HG03565 (cell line): Measurements from ENCODE around the gene CCDC85A.
A peak's percentile ranks its signal among the peaks of the same experiment; 100 is the strongest.

ENCODE experiments used
- ATAC-seq: cut with Tn5 transposase; IDR thresholded peaks from one replicate; pipeline ENCODE4 v1.9.1; 2021; ENCODE audit warnings: mild to moderate bottlenecking, moderate library complexity; ENCODE audit not compliant: unreplicated experiment

CCDC85A gene

DNA sequence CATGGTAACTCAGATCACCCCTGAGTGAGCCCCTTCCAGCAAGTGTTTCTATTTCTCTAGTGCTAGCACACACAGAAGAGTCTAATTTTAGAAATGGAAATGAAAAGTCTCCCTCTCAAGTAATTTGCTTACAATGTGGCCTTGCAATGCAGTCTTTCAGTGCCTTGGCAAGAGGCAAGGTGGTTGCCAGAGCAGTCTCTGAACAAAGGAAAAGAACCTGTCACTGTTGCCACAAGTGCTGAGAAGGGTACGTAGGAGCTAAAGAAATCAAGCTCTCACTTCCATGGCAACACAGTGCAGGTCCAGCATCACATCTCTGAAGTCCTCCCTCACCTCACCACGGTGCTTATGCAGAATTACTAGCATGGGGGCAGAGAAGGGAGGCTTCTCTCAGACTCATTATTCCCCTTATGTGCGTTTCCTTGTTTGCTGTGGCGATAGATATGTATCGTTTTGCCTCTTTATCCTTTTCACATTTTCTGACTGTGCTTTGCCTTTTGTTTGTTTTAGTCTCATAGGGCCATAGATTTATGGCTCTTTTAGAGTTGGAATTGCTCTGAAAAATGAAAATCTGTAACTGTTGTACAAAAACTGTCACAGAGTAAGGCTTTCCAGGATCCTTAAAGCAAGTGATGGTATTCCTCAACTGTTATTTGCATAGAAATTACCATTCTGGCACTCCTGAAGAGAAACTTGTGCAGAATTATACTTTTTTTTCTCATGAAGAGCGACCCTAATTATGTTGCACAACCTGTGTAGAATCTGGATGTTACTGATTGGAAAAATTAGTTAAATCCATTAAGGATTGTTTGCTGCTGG, 164.8 kb downstream of the CCDC85A start:
- no peak for ATAC-seq

DNA sequence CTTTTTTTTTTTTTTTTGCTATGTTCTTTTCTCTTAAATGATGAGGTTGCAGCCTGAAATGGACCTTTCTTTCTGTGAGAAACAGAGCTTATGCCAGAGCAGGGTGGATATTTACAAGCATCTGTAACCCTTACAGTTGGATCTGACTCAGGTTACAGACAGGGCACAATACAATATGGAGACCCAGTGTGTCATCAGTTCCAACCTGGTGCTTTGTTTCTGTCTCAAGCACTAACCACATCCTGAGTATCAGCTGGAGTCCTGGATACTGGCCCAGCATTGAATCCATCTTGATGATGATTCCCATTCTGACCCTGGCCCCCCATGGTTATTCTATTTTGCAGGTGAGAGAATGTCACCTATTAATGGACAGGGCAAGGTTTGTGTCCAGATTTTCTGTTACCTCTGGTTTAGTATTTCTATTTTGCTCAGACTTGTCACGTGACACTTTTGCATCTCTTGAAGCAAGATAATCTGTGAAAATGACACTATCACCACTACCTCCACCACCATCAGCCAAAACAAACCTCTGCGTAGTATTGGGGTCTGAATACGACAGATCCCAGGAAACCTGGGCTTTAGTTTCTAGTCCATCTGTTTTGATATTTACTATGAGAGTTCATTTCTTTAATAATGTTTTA, 174.0 kb downstream of the CCDC85A start:
- ATAC-seq: no peak

DNA sequence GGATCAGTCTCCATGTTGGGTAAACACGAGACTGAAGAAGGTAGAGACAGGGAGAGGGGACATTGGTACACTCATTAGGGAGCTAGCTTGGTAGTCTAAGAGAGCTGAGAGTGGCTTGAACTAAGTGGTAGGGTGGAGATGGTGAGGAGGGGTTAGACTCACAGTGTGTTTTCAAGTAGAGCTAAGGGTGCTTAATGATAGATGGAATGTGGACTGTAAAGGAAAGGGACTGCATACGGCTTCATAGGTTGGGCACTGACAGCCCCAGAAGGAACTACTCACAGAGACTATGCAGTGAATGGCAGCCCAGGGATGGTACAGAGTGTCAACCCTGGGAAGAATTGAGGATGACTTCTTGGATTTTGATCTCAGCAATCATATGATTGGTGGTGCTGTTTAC, 178.1 kb downstream of the CCDC85A start:
- no peak for ATAC-seq

DNA sequence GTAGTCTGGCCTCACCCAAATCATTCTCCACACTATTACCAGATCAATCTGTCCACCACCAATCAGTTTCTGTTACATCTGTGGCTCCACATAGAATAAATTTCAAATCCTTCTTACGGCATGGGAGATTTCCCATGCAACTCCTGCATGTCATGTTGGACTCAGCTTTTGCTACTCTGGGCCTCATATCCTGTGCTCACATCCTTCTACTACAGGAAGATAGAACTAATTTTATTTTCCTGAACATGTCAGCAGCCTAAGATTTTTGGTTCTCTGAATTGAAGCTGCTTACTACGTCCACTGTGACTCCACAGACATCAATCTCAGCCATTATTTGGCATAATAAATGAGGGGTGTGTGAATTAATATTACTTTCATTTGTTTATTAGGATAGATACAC, 181.1 kb downstream of the CCDC85A start:
- ATAC-seq: no peak

DNA sequence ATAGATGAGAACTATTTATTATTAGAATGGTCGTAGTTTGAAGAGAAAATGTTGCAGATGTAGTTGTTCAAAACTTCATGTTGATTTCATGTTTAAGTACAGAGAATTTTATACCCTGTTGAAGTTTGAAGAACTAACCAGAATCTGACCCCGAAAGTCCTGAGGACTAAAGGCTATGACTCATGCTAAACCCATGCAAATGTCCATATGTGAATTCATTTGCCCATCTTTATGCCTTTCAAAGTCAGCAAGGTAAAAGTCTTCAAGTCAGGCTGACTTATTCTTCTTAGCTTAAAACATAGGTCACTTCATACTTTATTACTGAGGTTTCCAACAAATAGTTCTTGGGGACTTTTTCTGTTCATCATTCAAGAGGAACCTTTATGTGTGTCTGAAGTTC, 185.5 kb downstream of the CCDC85A start:
- no peak for ATAC-seq

DNA sequence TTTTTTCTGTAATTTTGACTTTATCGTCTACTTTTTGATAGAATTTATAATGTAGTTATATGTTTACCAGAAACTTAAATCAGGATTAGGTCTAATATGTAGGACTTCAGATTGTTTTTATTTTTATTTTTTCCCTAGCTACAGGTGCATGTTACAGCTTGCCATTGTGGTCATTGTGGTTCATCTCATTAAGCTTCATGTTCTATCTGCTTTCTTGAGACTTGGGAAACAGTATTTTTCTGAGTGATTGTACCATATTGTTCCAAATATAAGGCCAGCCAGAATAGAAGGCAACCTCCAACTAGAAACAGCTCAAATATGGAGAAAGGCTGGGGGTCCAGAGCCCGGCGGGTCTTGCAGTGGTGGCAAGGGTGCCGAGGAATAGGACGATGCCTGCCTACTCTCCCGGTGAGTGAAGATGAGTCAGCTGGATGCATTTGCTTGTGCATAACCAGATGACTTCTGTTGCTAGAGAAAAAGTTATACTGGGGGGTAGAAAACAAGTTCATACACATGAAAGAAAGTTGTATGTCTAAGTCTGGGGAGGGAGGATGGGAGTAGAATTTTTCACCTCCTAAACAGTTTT, 188.4 kb downstream of the CCDC85A start:
- no peak for ATAC-seq

DNA sequence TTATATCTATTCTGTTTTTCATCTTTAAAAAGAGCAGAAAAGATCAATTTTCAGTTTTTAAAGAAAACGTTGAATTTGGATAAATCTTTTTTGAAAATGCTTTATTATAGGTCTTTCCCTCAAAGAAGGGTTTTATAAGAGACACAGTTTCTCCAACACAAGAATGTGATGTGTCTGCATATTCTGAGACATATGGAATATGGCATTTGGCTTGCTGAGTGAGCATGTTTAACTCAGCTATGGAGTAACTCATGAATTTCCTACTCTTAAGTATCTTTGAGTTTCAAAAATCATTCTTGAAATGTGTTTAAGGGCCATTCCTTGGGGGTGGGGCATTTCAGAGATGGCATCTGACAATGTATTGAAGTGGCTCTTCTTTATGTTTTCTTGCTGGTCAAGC, 191.5 kb downstream of the CCDC85A start:
- ATAC-seq: no peak

DNA sequence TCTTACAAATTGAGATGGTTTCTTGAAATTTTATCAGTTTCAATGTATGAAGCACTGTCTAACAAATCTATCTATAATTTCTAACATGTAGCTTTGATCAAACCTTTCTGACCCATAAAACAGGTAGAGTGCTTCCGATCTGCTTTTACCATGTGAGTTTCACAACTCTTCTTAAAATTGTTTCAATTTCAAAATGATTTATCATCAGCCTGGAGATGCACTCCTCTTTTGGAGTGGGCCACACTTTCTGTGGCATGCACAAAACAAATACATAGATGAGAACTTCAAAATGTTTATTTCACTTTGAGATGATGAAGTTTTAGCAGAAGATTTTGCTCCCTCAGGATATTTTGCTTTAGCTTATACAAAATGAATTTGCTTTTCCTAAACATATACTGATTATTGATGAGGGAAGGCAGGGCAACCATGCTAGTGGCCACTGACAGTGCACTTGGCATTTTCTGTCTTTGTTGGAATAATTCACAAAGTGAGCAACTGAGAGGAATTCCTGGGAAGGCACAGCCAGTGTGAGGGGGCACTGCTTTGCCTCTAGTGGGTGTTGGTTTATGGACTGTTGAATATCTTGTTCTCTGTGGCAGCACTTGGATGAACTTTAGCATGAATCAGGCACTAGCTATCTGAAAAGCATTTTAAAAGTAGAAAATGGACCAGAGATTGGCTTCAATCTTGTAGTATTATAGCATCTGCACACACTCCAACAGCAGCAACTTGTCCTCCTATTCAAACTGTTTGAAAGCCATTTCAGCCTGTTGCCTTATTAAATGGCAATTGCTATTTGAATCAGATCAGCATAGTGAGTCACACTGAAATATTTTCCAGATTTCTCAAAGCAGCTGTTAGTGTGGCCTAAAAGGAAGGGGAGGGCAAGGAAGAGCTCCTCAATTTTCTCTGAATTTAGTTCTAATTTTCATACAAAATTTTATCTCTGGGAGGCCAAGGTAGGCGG, 193.2 kb downstream of the CCDC85A start:
- ATAC-seq: no peak

DNA sequence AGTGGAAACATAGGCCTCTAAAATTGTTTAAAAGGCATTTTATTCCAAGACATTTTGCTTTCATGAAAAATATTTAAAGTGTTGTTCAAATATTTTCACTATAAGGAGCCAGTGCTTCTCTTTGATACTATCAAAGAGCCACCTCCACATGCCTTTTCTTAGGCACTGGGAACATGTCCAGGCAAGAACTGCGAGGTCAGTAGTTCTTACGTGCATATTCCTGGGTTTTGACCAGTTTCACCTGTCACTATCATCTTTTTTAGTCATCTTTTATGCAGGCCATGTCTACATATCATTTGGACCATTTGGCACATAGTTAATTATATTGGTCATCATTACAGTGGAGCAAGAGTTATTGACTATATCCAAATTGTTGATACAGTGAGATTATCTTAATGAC, 195.3 kb downstream of the CCDC85A start:
- no peak for ATAC-seq

DNA sequence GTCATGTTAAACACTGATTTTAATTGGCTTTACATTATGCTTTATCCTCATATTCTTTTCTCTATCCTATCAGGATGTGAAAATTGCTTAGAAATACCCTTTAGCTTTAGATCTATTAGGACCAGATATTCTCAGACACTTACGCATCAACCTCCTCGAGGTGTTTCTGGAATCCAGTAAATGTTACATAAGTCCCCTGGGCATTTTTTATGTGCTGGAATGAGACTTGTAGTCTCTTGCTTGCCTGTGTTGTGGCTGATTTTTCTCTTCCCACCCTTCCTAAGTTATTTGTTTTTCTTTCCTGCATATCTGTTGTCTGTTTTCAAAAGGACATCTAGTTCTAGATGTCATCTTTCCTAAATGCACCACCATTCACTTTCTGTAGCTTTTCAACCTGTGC, 197.1 kb downstream of the CCDC85A start:
- no peak for ATAC-seq

DNA sequence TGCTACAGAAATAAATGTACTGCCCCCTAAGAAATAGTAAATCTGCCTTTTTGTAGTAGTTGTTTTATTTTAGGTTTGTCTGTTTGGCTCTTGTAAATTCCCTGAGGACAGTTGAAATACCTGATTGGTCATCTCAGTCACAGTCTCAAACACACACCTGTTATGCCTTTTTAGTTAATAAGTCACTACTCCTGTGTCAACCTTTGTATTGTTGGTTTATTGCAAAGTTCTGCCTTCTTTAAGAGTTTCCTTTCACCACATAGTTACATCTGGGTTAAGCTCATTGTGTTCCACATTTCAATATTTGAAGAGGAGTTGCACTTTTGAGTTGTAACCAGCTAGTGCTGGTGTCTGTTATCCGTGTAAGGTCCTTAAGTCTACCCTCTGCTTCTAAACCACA, 198.7 kb downstream of the CCDC85A start:
- ATAC-seq: no peak

DNA sequence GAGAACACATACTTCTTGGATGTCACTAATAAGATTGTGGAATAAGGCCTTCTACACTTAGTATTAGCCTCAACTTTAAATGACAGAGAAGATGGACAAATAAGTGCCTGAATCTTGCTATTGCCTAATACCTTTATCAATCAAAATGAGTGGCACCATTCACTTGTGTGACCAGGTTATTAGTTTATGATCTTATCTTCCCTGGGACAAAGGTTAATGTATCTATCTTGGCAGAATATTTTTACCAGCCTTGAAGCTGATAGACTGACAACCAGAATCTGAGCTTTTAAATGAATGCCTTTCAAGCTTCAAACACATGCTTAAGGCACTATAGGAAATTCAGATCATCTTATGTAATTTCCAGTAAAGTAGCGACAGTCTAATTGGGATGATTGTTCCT, 202.9 kb downstream of the CCDC85A start:
- ATAC-seq: no peak

DNA sequence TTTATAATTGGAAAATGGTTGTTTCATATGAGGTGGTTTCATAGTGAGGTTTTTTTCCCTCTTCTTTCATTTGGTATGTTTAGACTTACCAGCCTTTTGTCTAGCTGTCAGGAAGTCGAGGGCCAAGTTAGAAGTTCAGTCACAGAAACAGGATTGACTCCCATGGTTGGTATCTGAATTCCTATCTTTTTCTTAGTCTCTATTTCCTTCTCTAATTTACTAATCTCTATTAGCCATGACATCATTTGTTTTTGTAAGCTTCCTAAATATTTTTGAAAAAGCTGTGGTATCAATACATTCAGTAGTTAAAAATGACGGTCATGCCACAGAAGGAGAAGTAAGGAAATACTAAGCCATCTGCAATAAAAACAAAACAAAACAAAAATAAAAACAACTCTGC, 206.9 kb downstream of the CCDC85A start:
- ATAC-seq: no peak

DNA sequence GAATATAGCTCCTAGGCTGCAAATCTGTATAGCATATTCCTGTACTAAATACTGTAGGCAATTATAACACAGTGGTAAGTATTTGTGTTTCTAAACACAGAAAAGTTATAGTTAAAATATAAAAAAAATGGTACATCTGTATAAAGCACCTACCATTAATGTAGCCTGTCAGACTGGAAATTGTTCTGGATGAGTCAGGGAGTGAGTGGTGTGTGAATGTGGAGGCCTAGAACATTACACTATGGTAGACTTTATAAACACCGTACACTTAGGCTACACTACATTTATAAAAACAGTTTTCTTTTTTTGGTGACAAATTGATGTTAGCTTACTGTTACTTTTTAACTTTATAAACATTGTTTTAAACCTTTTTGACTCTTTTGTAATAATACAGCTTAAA, 226.3 kb downstream of the CCDC85A start:
- ATAC-seq: no peak

DNA sequence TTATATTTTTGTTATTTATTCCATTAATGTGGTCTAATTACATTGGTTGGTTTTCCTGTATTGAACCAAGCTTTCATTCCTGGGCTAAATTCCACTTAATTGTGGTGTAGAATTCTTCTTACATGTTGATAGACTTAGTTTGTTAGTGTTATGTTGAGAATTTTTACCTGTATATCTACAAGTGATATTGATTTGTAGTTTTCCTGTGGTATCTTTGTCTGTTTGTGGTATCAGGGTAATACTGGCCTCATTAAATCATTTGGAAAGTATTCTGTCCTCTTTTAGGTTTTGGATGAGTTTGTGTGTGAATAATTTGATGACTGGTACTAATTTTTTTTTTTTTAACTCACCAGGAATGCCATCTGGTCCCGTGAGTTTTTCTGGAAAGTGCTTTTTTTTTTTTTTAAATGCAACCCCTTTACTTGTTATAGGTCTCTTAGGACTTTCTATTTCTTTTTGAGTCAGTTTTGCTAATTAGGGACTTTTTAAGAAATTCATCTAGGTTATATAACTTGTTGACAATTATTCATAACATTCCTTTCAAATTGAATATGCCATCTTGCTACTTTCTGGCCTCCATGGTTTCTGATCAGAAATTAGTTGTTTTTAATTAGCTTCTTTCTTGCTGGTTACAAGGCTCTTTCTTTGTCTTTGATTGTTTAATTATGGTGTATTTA, 232.8 kb downstream of the CCDC85A start:
- peak; percentile 50 for ATAC-seq
